SK-N-SH treated with all-trans-retinoic acid at 6 μM for 48 hours (cell line): Measurements from ENCODE around the gene TAF1B.

Experiments
- ATAC-seq: fragments of 200-7000 bp; cut with Tn5 transposase; 3 replicates; pipeline ENCODE4 v1.9.1; 2020; ENCODE audit warnings: mild to moderate bottlenecking, moderate library complexity
- ARNTL ChIP-seq: fragments of 450-650 bp; formaldehyde crosslinking; IDR thresholded peaks from 2 replicates; pipeline ENCODE4 v1.5.0; 2020; ENCODE audit warnings: low read depth, mild to moderate bottlenecking, moderate library complexity, borderline replicate concordance
- BACH2 ChIP-seq: fragments of 250-450 bp; sonication (Bioruptor Pico); IDR thresholded peaks from 2 replicates; pipeline ENCODE4 v1.9.0; 2021; ENCODE audit warnings: mild to moderate bottlenecking, borderline replicate concordance
- CSDC2 ChIP-seq: fragments of 250-450 bp; sonication (Bioruptor Pico); IDR thresholded peaks from 2 replicates; pipeline ENCODE4 v1.5.0; 2020; ENCODE audit warnings: mild to moderate bottlenecking, moderate library complexity
- GLIS3 ChIP-seq: fragments of 250-450 bp; sonication (Bioruptor Pico); IDR thresholded peaks from 2 replicates; pipeline ENCODE4 v1.5.0; 2020; ENCODE audit warnings: mild to moderate bottlenecking, moderate library complexity
- ISL1 ChIP-seq: fragments of 250-450 bp; sonication (Bioruptor Pico); IDR thresholded peaks from 2 replicates; pipeline ENCODE4 v2.1.2; 2022; ENCODE audit warnings: mild to moderate bottlenecking, moderate library complexity
- OSR1 ChIP-seq: fragments of 250-450 bp; sonication (Bioruptor Pico); IDR thresholded peaks from 2 replicates; pipeline ENCODE4 v1.8.0; 2022; ENCODE audit warnings: moderate library complexity, mild to moderate bottlenecking, inconsistent platforms
- PPARA ChIP-seq: fragments of 250-450 bp; sonication (Bioruptor Pico); IDR thresholded peaks from 2 replicates; pipeline ENCODE4 v1.5.0; 2020; ENCODE audit warnings: mild to moderate bottlenecking, borderline replicate concordance
- RARB ChIP-seq: fragments of 250-450 bp; sonication (Bioruptor Pico); IDR thresholded peaks from 2 replicates; pipeline ENCODE4 v1.8.0; 2021; ENCODE audit warnings: mild to moderate bottlenecking, moderate library complexity
- SNAI2 ChIP-seq: fragments of 250-450 bp; sonication (Bioruptor Pico); IDR thresholded peaks from 2 replicates; pipeline ENCODE4 v1.5.0; 2020; ENCODE audit warnings: mild to moderate bottlenecking, moderate library complexity
- TCF4 ChIP-seq: fragments of 250-450 bp; sonication (Bioruptor Pico); IDR thresholded peaks from 2 replicates; pipeline ENCODE4 v1.8.0; 2021; ENCODE audit warnings: mild to moderate bottlenecking, moderate library complexity, borderline replicate concordance
- ZFP30 ChIP-seq: fragments of 450-650 bp; formaldehyde crosslinking; IDR thresholded peaks from 2 replicates; pipeline ENCODE4 v1.5.0; 2022; ENCODE audit warnings: mild to moderate bottlenecking, moderate library complexity
- ZNF8 ChIP-seq: fragments of 450-650 bp; formaldehyde crosslinking; IDR thresholded peaks from 2 replicates; pipeline ENCODE4 v1.5.0; 2020; ENCODE audit warnings: mild to moderate bottlenecking, moderate library complexity
- TF ChIP-seq, protein P1 (sequence below): fragments of 250-450 bp; sonication (Bioruptor Pico); IDR thresholded peaks from 2 replicates; pipeline ENCODE4 v1.5.1; 2021; ENCODE audit warnings: mild to moderate bottlenecking, moderate library complexity
- TF ChIP-seq, protein P2 (sequence below): fragments of 250-450 bp; sonication (Bioruptor Pico); IDR thresholded peaks from 2 replicates; pipeline ENCODE4 v1.8.0; 2020; ENCODE audit warnings: mild to moderate bottlenecking, moderate library complexity, borderline replicate concordance
- TF ChIP-seq, protein P3 (sequence below): fragments of 250-450 bp; sonication (Bioruptor Pico); IDR thresholded peaks from 2 replicates; pipeline ENCODE4 v1.8.0; 2021; ENCODE audit warnings: low read depth, mild to moderate bottlenecking, moderate library complexity, borderline replicate concordance
- TF ChIP-seq, protein P4 (sequence below): fragments of 250-450 bp; sonication (Bioruptor Pico); IDR thresholded peaks from 2 replicates; pipeline ENCODE4 v1.5.0; 2020; ENCODE audit warnings: mild to moderate bottlenecking, moderate library complexity

The TAF1B gene

DNA sequence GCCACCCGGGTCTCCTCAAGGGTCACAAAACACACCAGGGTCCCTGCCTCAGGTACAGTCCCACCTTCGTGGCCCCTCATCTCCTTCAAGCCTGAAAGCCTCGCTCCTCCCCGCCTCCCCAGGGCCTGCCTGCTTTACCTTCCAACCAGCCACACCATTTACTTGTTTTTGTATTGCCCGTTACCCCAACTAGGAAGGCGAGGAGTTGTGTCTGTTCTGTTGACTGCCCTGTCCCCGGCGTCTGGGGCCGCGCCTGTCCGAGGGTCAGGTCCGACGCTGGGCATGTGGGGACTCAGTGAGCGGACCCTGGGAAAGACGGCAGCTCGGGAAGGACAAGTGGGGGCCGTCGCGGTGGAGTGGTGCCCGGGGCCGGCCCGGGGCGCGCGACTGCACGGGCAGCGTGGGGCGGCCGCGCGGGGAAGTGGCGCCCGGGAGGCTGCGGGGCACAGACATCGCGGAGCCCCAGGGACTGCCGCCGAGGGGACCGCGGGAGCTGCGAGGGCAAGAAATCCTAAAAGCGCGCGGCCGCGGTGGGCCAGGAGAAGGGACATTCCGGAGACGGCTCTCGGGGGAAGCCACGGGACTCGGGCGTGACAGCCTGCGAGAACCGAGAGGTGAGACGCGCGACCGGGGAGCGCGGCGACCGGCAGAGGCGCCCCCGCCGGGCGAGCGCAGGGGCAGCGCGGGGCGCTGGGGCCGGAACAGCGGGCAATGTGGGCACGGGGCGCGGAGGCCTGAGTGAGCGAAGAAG is 107.4 kb downstream of the TAF1B start:
- TF ChIP-seq CSDC2 (no peak), ARNTL (CRISPR knock-in tag) (0 out of 2 replicates have a peak, but pooled peaks have one; percentile 49)
- ATAC-seq: peak; percentile 46

DNA sequence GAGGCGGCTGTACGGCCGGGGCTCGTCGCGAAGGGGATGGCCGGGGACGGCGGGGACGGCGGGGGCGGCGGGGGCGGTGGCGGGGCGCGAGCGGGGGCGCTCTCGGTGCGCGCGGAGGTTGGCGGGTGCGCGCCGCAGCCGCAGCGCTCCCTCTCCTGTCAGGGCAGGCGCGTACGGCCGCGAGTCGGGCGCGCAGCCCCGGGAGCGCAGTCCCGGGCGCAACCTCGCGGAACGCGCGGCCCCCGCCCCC is 107.9 kb downstream of the TAF1B start:
- ATAC-seq: no peak
- TF ChIP-seq, protein P1, sequence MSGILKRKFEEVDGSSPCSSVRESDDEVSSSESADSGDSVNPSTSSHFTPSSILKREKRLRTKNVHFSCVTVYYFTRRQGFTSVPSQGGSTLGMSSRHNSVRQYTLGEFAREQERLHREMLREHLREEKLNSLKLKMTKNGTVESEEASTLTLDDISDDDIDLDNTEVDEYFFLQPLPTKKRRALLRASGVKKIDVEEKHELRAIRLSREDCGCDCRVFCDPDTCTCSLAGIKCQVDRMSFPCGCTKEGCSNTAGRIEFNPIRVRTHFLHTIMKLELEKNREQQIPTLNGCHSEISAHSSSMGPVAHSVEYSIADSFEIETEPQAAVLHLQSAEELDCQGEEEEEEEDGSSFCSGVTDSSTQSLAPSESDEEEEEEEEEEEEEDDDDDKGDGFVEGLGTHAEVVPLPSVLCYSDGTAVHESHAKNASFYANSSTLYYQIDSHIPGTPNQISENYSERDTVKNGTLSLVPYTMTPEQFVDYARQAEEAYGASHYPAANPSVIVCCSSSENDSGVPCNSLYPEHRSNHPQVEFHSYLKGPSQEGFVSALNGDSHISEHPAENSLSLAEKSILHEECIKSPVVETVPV (CRISPR knock-in tag): no peak
- no peak for TF ChIP-seq TCF4 (CRISPR knock-in tag)

DNA sequence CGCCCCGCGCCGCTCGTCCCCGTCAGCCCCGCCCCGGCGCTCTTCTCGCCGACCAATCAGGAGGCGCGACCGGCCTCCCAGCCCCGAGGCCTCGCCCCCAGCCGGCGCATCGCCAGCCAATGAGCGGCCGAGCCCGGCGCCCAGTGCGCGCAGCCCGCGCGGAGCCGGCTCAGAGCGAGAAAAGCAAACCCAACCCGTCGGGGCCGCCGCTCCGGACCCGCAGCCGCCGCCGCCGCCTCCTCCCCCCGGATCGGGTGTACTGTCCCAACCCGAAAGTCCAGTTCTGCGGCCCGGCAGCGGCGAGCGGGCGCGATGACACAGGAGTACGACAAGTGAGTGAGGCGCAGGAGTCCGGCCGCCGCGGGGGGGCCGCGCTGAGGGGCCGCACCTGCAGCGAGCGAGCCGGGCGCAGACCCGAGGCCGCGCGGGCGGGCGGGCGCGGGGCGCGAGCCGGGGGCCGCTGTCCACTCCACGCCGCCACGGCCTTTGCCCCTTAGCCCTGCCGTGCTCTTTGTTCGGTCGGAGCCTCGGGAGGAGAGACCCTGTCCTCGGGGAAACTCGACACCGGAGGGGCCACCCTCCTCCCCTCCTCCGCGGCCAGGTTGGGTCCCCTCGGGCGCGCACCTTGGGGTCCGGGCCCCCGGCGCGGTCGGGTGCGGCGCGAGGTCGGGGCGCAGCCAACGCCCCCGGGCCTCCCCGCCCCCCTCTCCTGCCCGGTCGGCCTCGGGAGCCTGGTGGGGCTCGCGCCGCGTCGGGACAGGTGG is 108.4 kb downstream of the TAF1B start, which contains the start of gene GRHL1:
Gene GRHL1 (plus strand): TSS at position 172 of the 764 bp plus-strand sequence. CDS start 141 bp downstream, at position 313.
- ATAC-seq: peak; percentile 97
- no peak for TF ChIP-seq PPARA (CRISPR knock-in tag)
- peak; percentile 67; the same call in 1 of the 2 replicates for TF ChIP-seq SNAI2 (CRISPR knock-in tag)
- peak; percentile 13; the same call in 1 of the 2 replicates for TF ChIP-seq CSDC2
- TF ChIP-seq, all 23 proteins: peak for 2

DNA sequence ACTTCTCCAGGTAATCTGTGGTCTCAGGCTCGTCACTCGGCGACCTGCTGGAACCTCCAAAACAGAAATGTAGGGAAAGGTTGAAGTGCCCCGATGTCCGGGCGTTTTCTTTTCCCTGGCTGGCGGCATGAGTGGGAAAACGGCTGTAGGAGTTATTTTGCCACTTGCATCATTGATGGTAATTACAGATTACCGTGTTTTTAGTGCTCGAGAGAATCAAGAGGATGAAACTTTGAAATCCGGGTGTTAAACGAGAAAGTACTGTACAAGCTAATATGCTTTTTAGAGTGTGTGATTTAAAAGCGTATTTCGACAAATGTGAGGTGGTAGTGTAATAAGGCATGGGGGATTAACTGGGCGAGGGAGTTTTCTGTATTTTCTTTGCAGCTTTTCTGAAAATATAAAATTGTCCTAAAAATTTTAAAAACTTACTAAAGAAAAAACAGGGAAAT is 109.0 kb downstream of the TAF1B start:
- no peak for TF ChIP-seq BACH2
- no peak for TF ChIP-seq RARB (CRISPR knock-in tag)
- TF ChIP-seq TCF4 (CRISPR knock-in tag): no peak
- TF ChIP-seq OSR1 (CRISPR knock-in tag): no peak
- no peak for TF ChIP-seq ARNTL (CRISPR knock-in tag)
- TF ChIP-seq, protein P2, sequence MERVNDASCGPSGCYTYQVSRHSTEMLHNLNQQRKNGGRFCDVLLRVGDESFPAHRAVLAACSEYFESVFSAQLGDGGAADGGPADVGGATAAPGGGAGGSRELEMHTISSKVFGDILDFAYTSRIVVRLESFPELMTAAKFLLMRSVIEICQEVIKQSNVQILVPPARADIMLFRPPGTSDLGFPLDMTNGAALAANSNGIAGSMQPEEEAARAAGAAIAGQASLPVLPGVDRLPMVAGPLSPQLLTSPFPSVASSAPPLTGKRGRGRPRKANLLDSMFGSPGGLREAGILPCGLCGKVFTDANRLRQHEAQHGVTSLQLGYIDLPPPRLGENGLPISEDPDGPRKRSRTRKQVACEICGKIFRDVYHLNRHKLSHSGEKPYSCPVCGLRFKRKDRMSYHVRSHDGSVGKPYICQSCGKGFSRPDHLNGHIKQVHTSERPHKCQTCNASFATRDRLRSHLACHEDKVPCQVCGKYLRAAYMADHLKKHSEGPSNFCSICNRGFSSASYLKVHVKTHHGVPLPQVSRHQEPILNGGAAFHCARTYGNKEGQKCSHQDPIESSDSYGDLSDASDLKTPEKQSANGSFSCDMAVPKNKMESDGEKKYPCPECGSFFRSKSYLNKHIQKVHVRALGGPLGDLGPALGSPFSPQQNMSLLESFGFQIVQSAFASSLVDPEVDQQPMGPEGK: no peak
- no peak for TF ChIP-seq ZNF8 (CRISPR knock-in tag)
- TF ChIP-seq SNAI2 (CRISPR knock-in tag): no peak
- TF ChIP-seq ZFP30: no peak
- no peak for TF ChIP-seq ISL1 (CRISPR knock-in tag)
- TF ChIP-seq GLIS3 (CRISPR knock-in tag): no peak
- ATAC-seq: no peak

DNA sequence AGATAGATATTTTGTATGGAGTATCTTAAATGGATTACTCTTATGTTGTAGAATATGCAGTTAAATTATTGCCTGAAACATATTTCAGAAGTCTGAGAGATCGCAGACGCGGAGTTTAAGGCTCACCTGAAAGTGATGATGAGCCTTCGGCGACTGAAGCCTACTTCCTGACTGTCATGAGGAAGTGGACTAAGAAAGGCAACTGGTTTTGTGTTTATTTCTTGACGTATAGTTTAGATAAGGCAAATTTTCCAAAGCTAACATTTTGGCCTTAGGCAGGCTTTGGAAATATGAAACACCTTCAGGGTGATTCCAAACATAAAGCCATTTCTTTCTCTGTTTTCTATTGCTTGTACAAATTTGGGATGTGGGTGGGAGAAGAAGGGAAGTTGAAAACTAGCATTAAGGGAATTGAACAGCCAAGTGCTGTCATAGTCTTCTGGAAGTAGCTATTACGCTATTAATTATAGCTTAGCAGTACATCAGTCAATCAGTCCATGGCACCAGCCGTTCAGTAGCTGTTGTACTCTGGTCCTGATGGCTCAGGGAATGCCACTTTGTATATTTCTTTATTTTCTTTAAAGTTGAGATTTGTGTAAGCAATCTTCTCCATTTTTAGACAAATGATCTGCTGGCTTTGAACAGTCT is 109.7 kb downstream of the TAF1B start:
- TF ChIP-seq, protein P2: no peak
- no peak for TF ChIP-seq SNAI2 (CRISPR knock-in tag)
- TF ChIP-seq, protein P3, sequence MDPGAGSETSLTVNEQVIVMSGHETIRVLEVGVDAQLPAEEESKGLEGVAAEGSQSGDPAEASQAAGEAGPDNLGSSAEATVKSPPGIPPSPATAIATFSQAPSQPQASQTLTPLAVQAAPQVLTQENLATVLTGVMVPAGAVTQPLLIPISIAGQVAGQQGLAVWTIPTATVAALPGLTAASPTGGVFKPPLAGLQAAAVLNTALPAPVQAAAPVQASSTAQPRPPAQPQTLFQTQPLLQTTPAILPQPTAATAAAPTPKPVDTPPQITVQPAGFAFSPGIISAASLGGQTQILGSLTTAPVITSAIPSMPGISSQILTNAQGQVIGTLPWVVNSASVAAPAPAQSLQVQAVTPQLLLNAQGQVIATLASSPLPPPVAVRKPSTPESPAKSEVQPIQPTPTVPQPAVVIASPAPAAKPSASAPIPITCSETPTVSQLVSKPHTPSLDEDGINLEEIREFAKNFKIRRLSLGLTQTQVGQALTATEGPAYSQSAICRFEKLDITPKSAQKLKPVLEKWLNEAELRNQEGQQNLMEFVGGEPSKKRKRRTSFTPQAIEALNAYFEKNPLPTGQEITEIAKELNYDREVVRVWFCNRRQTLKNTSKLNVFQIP (CRISPR knock-in tag): no peak
- TF ChIP-seq RARB (CRISPR knock-in tag): no peak
- TF ChIP-seq, protein P4, sequence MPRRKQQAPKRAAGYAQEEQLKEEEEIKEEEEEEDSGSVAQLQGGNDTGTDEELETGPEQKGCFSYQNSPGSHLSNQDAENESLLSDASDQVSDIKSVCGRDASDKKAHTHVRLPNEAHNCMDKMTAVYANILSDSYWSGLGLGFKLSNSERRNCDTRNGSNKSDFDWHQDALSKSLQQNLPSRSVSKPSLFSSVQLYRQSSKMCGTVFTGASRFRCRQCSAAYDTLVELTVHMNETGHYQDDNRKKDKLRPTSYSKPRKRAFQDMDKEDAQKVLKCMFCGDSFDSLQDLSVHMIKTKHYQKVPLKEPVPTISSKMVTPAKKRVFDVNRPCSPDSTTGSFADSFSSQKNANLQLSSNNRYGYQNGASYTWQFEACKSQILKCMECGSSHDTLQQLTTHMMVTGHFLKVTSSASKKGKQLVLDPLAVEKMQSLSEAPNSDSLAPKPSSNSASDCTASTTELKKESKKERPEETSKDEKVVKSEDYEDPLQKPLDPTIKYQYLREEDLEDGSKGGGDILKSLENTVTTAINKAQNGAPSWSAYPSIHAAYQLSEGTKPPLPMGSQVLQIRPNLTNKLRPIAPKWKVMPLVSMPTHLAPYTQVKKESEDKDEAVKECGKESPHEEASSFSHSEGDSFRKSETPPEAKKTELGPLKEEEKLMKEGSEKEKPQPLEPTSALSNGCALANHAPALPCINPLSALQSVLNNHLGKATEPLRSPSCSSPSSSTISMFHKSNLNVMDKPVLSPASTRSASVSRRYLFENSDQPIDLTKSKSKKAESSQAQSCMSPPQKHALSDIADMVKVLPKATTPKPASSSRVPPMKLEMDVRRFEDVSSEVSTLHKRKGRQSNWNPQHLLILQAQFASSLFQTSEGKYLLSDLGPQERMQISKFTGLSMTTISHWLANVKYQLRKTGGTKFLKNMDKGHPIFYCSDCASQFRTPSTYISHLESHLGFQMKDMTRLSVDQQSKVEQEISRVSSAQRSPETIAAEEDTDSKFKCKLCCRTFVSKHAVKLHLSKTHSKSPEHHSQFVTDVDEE (CRISPR knock-in tag): no peak
- TF ChIP-seq TCF4 (CRISPR knock-in tag): no peak
- no peak for ATAC-seq
